Measurements from ENCODE around the gene DSE. TPM values are rescaled to one million over a fixed set of nuclear protein-coding genes. Genes with fewer than 3 reads are reported as not detected.

DSE gene
- total and polyA plus RNA-seq, 2 experiments from 2014 or later = 12.7 to 28.1 TPM

GRCh38 chr6:116472706-116473105 lies 102.0 kb downstream of the DSE start:
- no peak for DNase-seq (ENCODE audit: low read depth in 1 of 2, low spot score in 1 of 2)
- Histone ChIP-seq H3K9me3 (ENCODE audit: low read depth) (no peaks in the 10 kb centered on the region), H3K4me3 (no peak overlapping the region), H3K36me3 (no peaks in the 10 kb centered on the region), H3K27ac (no peak overlapping the region), H3K27me3 (no peaks in the 10 kb centered on the region), H3K4me1 (ENCODE audit: low read depth) (no peaks in the 10 kb centered on the region)
- TF ChIP-seq CTCF (IDR thresholded peaks at IDR 0.05; ENCODE audit: low read depth, low read length) = no peak

GRCh38 chr6:116475141-116475540 lies 104.4 kb downstream of the DSE start:
- no peak overlapping the region for H3K4me3 ChIP-seq
- H3K4me1 ChIP-seq (ENCODE audit: low read depth) = no peaks in the 10 kb centered on the region
- H3K36me3 ChIP-seq = no peaks in the 10 kb centered on the region
- DNase-seq (ENCODE audit: low read depth in 1 of 2, low spot score in 1 of 2) = no peak
- H3K9me3 ChIP-seq (ENCODE audit: low read depth) = no peaks in the 10 kb centered on the region
- H3K27me3 ChIP-seq = no peaks in the 10 kb centered on the region
- TF ChIP-seq CTCF (IDR thresholded peaks at IDR 0.05; ENCODE audit: low read depth, low read length) = no peak
- no peak overlapping the region for H3K27ac ChIP-seq

GRCh38 chr6:116476002-116476678 lies 105.4 kb downstream of the DSE start:
- Histone ChIP-seq H3K36me3 (no peaks in the 10 kb centered on the region), H3K27me3 (no peaks in the 10 kb centered on the region), H3K9me3 (ENCODE audit: low read depth) (no peaks in the 10 kb centered on the region), H3K27ac (no peak overlapping the region), H3K4me1 (ENCODE audit: low read depth) (no peaks in the 10 kb centered on the region), H3K4me3 (no peak overlapping the region)
- no peak for TF ChIP-seq CTCF (IDR thresholded peaks at IDR 0.05; ENCODE audit: low read depth, low read length)
- DNase-seq (ENCODE audit: low read depth in 1 of 2, low spot score in 1 of 2) = no peak

DNA sequence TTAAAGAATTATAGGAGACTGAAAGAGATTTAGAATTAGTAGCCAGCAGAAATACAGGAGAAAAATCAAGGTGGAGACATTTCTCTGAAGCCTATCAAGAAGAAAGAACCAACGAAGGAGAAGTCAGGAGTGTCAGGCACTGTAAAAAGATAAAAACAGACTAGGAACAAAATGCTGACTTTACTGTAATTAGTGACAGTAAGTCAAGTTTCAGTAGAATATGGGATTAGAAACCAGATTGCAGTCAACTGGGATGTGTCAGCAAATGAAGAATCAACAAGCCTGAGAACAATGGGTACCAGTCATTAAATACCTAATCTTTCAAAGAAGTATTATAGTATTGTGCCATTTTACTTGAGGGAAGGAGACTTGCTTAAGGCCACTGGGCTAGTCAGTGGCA lies 112.0 kb downstream of the DSE start:
- H3K4me1 ChIP-seq (ENCODE audit: low read depth) = no peaks in the 10 kb centered on the region
- no peaks in the 10 kb centered on the region for H3K9me3 ChIP-seq (ENCODE audit: low read depth)
- H3K27ac ChIP-seq = no peak overlapping the region
- no peaks in the 10 kb centered on the region for H3K27me3 ChIP-seq
- no peak for TF ChIP-seq CTCF (IDR thresholded peaks at IDR 0.05; ENCODE audit: low read depth, low read length)
- H3K36me3 ChIP-seq = no peaks in the 10 kb centered on the region
- H3K4me3 ChIP-seq = no peak overlapping the region
- DNase-seq (ENCODE audit: low read depth in 1 of 2, low spot score in 1 of 2) = no peak

DNA sequence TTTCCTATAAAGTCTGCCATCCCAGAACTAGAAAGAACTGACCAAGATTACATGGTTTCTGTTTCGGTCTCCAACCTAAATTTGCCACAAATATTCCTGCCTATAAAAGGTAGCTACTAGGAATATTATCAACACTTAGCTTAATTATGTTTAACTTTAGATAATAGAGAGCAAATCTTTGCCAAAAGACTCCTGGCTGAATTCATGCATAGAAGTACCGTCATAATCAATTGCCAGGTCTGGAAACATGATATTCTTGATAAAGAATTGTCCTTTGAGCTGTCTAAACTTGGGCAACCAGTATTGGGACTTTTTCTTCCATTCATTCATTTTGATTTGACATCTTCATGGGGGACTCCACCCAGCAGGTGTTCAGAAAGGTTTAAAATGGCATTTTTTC lies 112.9 kb downstream of the DSE start:
- DNase-seq (ENCODE audit: low read depth in 1 of 2, low spot score in 1 of 2) = no peak
- H3K36me3 ChIP-seq = no peaks in the 10 kb centered on the region
- no peaks in the 10 kb centered on the region for H3K27me3 ChIP-seq
- no peak for TF ChIP-seq CTCF (IDR thresholded peaks at IDR 0.05; ENCODE audit: low read depth, low read length)
- no peak overlapping the region for H3K27ac ChIP-seq
- H3K4me1 ChIP-seq (ENCODE audit: low read depth) = no peaks in the 10 kb centered on the region
- no peaks in the 10 kb centered on the region for H3K9me3 ChIP-seq (ENCODE audit: low read depth)
- H3K4me3 ChIP-seq = no peak overlapping the region

All from cardiac muscle cell (in vitro differentiated cells and primary cell).